Right atrium auricular region (tissue), 2 donors: Measurements from ENCODE around the gene HSPBAP1. TPM values are rescaled to one million over a fixed set of nuclear protein-coding genes. Genes with fewer than 3 reads are reported as not detected.

Experiments
- DNase-seq: peaks from one replicate; pipeline ENCODE4 v3.0.0-alpha.2; 2019; ENCODE audit warnings: low spot score
- H3K27ac ChIP-seq, 2 donors: fragments of 200-600 bp; sonication (generic); 1 replicate in 1 of 2; 2 replicates in 1 of 2; pipeline ENCODE4 v1.5.1; 2016 to 2019
- H3K27me3 ChIP-seq, 2 donors: fragments of 200-600 bp; sonication (generic); one replicate each; pipeline versions ENCODE4 v1.5.1 to v1.6.0; 2017 to 2019
- H3K36me3 ChIP-seq: fragments of 200-600 bp; sonication (generic); one replicate; pipeline ENCODE4 v1.5.1; 2016
- H3K4me1 ChIP-seq, 2 donors: fragments of 200-600 bp; sonication (generic); one replicate each; pipeline versions ENCODE4 v1.5.1 to v1.6.0; 2017 to 2019
- H3K4me3 ChIP-seq, 2 donors: fragments of 200-600 bp; sonication (generic); 1 replicate in 1 of 2; 2 replicates in 1 of 2; pipeline ENCODE4 v1.5.1; 2017 to 2019; ENCODE audit warnings: mild to moderate bottlenecking in 1 of 2, moderate library complexity in 1 of 2
- H3K9me3 ChIP-seq, 2 donors: fragments of 200-600 bp; sonication (generic); one replicate each; pipeline ENCODE4 v1.5.1; 2019
- total RNA-seq, 2 donors: library from RNA; depleted of rRNA; stranded (reverse); fragments of >200 nt; gene quantifications; one replicate each; pipeline ENCODE4 v1.1.0, GENCODE V29; 2016
- TF ChIP-seq, protein P1 (sequence below), 2 donors: fragments of 200-600 bp; sonication (generic); IDR thresholded peaks; one replicate each; pipeline ENCODE4 v1.5.1; 2019; ENCODE audit warnings: antibody characterized with exemption in 2 of 2

The HSPBAP1 gene
- total RNA-seq, 2 donors from 2014 or later = 3.0 to 4.0 TPM

DNA sequence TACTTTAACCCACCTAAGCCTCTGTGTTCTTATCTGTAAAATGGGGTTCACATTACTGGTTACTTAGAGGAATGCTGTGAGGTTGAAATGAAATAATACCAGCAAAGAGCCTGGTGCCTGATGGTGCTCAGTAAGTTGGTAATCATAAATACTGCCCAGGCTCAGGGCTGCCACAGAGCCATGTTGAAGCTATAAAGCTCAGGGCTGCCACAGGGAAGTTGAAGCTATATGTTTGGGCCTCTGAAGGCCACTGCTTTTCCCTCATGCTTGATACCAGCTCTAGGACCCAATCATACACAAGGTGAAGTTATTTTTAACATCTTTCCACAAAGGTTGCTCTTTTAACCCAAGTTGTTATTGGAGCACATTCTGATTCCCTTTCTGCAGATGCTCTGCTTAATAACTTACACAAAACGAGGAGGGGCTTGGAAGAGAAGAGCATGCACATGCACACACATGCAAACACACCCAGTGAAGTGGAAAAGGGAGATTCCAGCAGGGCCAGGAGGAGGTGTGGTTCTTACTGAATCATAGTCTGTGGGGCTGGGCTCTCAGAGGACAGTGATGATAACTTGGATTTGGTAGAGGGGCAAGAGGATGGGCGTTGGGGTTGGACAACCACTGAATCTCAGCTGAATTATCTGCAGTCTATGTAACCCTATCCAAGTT is 95.5 kb downstream of the HSPBAP1 start:
- Histone ChIP-seq H3K27ac (no peak overlapping the region), H3K27me3 (no peaks in the 10 kb centered on the region), H3K4me3 (no peak overlapping the region), H3K9me3 (no peaks in the 10 kb centered on the region), H3K4me1 (no peaks in the 10 kb centered on the region), H3K36me3 (peaks cover 47% of the 10 kb centered on the region)
- DNase-seq = no peak
- TF ChIP-seq, protein P1, sequence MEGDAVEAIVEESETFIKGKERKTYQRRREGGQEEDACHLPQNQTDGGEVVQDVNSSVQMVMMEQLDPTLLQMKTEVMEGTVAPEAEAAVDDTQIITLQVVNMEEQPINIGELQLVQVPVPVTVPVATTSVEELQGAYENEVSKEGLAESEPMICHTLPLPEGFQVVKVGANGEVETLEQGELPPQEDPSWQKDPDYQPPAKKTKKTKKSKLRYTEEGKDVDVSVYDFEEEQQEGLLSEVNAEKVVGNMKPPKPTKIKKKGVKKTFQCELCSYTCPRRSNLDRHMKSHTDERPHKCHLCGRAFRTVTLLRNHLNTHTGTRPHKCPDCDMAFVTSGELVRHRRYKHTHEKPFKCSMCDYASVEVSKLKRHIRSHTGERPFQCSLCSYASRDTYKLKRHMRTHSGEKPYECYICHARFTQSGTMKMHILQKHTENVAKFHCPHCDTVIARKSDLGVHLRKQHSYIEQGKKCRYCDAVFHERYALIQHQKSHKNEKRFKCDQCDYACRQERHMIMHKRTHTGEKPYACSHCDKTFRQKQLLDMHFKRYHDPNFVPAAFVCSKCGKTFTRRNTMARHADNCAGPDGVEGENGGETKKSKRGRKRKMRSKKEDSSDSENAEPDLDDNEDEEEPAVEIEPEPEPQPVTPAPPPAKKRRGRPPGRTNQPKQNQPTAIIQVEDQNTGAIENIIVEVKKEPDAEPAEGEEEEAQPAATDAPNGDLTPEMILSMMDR (IDR thresholded peaks at IDR 0.05) = no peak

DNA sequence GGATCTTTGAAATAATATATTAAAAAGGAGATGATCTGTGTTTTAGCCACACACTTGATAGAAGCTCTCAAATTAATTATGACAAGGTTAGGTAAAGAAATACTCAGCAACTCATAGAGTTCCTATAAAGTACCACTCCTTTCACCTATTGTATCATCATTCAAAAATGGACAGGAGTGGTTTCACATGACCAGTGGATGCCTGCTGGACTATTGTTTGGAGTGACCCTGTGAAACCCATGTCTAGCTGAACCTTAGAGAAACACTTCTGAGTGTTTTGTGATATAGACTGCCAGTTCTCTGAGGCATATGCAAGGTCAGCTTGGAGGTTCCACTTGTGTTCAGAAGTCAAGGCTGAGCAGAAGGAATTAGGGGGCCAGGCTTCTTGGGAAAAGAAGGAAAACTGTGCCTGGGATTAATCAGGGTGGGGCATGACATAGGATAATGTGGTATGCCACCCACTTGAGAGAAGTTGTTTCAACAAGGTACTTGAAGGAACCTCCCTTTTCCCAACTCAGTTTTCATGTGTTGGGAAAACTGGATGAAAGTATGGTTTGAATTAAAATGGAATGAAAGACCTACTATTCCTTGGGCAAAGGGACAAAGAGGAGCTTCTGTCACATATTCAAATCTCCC is 97.6 kb downstream of the HSPBAP1 start:
- no peaks in the 10 kb centered on the region for H3K9me3 ChIP-seq
- TF ChIP-seq, protein P1 (IDR thresholded peaks at IDR 0.05) = no peak
- no peak overlapping the region for H3K4me3 ChIP-seq
- no peak for DNase-seq
- no peaks in the 10 kb centered on the region for H3K4me1 ChIP-seq
- peaks cover 47% of the 10 kb centered on the region for H3K36me3 ChIP-seq
- H3K27me3 ChIP-seq = no peaks in the 10 kb centered on the region
- no peak overlapping the region for H3K27ac ChIP-seq

DNA sequence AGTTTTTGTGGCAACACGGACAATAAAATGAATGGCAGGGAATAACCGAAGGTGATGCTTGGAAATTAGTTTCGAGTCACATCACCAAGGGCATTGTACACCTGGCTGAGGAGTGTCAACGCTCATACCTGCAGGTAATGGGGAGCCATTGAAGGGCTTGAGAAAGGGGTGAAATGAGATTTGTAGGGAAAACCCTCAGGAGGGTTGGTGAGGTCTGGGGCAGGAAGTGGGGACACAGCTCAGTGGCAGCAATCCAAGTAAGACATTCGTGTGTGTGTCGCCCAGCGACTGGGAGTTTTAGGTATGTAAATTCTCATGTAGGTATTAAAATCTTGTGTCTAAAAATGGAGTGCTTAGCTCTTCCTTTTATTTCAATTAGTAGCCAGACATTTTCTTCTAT is 98.7 kb downstream of the HSPBAP1 start:
- no peak for DNase-seq
- no peak overlapping the region for H3K27ac ChIP-seq
- TF ChIP-seq, protein P1 (IDR thresholded peaks at IDR 0.05) = no peak
- H3K4me3 ChIP-seq = no peak overlapping the region
- H3K36me3 ChIP-seq = peaks cover 46% of the 10 kb centered on the region
- H3K27me3 ChIP-seq = no peaks in the 10 kb centered on the region
- no peaks in the 10 kb centered on the region for H3K4me1 ChIP-seq
- H3K9me3 ChIP-seq = no peaks in the 10 kb centered on the region

- H3K27me3 ChIP-seq = no peaks in the 10 kb centered on the region
- H3K9me3 ChIP-seq = no peaks in the 10 kb centered on the region
- no peaks in the 10 kb centered on the region for H3K4me1 ChIP-seq
- H3K27ac ChIP-seq = no peak overlapping the region
- H3K4me3 ChIP-seq = no peak overlapping the region
- no peak for DNase-seq
- peaks cover 38% of the 10 kb centered on the region for H3K36me3 ChIP-seq
- TF ChIP-seq, protein P1 (IDR thresholded peaks at IDR 0.05) = no peak
Measured at GRCh38 chr3:122692674-122693073, 101.0 kb downstream of the HSPBAP1 start.

GRCh38 chr3:122691195-122691594 is 102.4 kb downstream of the HSPBAP1 start:
- Histone ChIP-seq H3K9me3 (no peaks in the 10 kb centered on the region), H3K4me1 (no peaks in the 10 kb centered on the region), H3K4me3 (no peak overlapping the region), H3K36me3 (peaks cover 37% of the 10 kb centered on the region), H3K27me3 (no peaks in the 10 kb centered on the region), H3K27ac (no peak overlapping the region)
- DNase-seq = no peak
- TF ChIP-seq, protein P1 (IDR thresholded peaks at IDR 0.05) = no peak
